K562 (cell line): ENCODE data around the gene CLEC2D. TPM values are rescaled to one million over a fixed set of nuclear protein-coding genes. Genes with fewer than 3 reads are reported as not detected.
A peak's percentile ranks its signal among the peaks of the same experiment; 100 is the strongest.

ENCODE experiments used
- ATAC-seq: fragments of 200-7000 bp; cut with Tn5 transposase; 3 replicates; pipeline ENCODE4 v1.9.1; 2020; ENCODE audit warnings: moderate library complexity
- BruUV-seq: library from RNA; stranded (reverse); fragments of 400-500 nt; replicated peaks from 2 replicates; lab custom pipeline; 2021; lab: Mats Ljungman, UMichigan
- CTCF ChIA-PET: fragments of 300-600 bp; formaldehyde crosslinking; extraction: SDS; loops from one replicate; lab custom pipeline; 2021; ENCODE audit warnings: low intra/inter-chr PET ratio; lab: Yijun Ruan, JAX
- POLR2A ChIA-PET: fragments of 300-600, 350-650 bp; sonication (Branson Sonifier 250); formaldehyde crosslinking; extraction: SDS; loops from one replicate; lab custom pipeline; 2021; ENCODE audit warnings: antibody characterized with exemption, inconsistent platforms; lab: Yijun Ruan, JAX
- DNase-seq, 4 experiments: peaks; one replicate each; pipeline versions ENCODE4 v3.0.0 to v3.0.0-alpha.2; 2011 to 2018; ENCODE audit warnings: low spot score in 3 of 4, mixed read lengths in 3 of 4; ENCODE audit errors: extremely low read depth in 1 of 4
- FAIRE-seq: peaks from 2 replicates; lab custom pipeline; 2011; peaks lifted over from hg19 to GRCh38; lab: Jason Lieb, UNC
- H2AFZ ChIP-seq: 2 replicates; pipeline ENCODE4 v1.6.0; 2011; ENCODE audit warnings: low read depth, low read length, control low read depth, inconsistent platforms
- H3K27ac ChIP-seq: fragments of 200-600 bp; 3 replicates; pipeline ENCODE4 v1.8.0; 2011; ENCODE audit warnings: low read depth, mild to moderate bottlenecking, control low read depth, inconsistent platforms, low read length, moderate library complexity, mixed read lengths; ENCODE audit errors: extremely low read depth
- H3K27me3 ChIP-seq, 2 experiments: fragments of 300-600 bp in 1 of 2; 2 replicates in 1 of 2; 3 replicates in 1 of 2; pipeline versions ENCODE4 v1.6.0 to v1.8.0; 2011; ENCODE audit warnings: inconsistent platforms in 2 of 2, low read length in 2 of 2, mild to moderate bottlenecking in 1 of 2, mixed read lengths in 1 of 2, moderate library complexity in 1 of 2; ENCODE audit not compliant: control insufficient read depth in 2 of 2, insufficient read depth in 2 of 2
- H3K36me3 ChIP-seq: fragments of 300-600 bp; 3 replicates; pipeline ENCODE4 v1.8.0; 2011; ENCODE audit warnings: mild to moderate bottlenecking, low read length, inconsistent platforms; ENCODE audit not compliant: control insufficient read depth, insufficient read depth
- H3K4me1 ChIP-seq, 2 experiments: fragments of 200-600 bp in 1 of 2; replicated peaks in 1 of 2; 2 replicates in 1 of 2; 3 replicates in 1 of 2; pipeline versions ENCODE4 v1.5.1 to v1.8.0; 2011; ENCODE audit warnings: inconsistent platforms in 2 of 2, low read length in 2 of 2, mild to moderate bottlenecking in 1 of 2, mixed read lengths in 1 of 2, moderate library complexity in 1 of 2; ENCODE audit not compliant: control insufficient read depth in 2 of 2, insufficient read depth in 2 of 2
- H3K4me2 ChIP-seq: 2 replicates; pipeline ENCODE4 v1.6.1; 2011; ENCODE audit warnings: low read length, control low read depth, inconsistent platforms, mixed read lengths; ENCODE audit not compliant: insufficient read depth
- H3K4me3 ChIP-seq: fragments of 200-600 bp; sonication (generic), shearing (Covaris generic); 2 replicates; pipeline ENCODE4 v1.5.1; 2016; ENCODE audit warnings: control low read depth, inconsistent platforms
- H3K79me2 ChIP-seq: fragments of 200-600 bp; 3 replicates; pipeline ENCODE4 v1.8.0; 2011; ENCODE audit warnings: low read length, inconsistent platforms; ENCODE audit not compliant: control insufficient read depth, insufficient read depth
- H3K9ac ChIP-seq, 2 experiments: 2 replicates each; pipeline versions ENCODE4 v1.6.0 to v1.6.1; 2011; ENCODE audit warnings: low read depth in 2 of 2, low read length in 2 of 2, control low read depth in 1 of 2, inconsistent platforms in 1 of 2, mild to moderate bottlenecking in 1 of 2, mixed read lengths in 1 of 2; ENCODE audit not compliant: insufficient read depth in 1 of 2
- H3K9me1 ChIP-seq: one replicate; pipeline ENCODE4 v1.6.0; 2011; ENCODE audit warnings: inconsistent platforms, mild to moderate bottlenecking, low read length, moderate library complexity; ENCODE audit not compliant: control insufficient read depth, insufficient read depth
- H3K9me3 ChIP-seq: replicated peaks from 2 replicates; pipeline ENCODE4 v1.5.1; 2011; ENCODE audit warnings: low read depth, low read length, inconsistent platforms; ENCODE audit not compliant: control insufficient read depth, insufficient read depth
- H4K20me1 ChIP-seq: replicated peaks from 2 replicates; pipeline ENCODE4 v1.6.1; 2011; ENCODE audit warnings: low read length, inconsistent platforms, mixed read lengths; ENCODE audit not compliant: control insufficient read depth, insufficient read depth
- in situ Hi-C: fragments of 300-500 bp; cut with MboI; formaldehyde crosslinking; loops from 4 replicates; pipeline ENCODE4 v1.15.0; 2018; ENCODE audit warnings: inconsistent platforms, mixed read lengths
- intact Hi-C: fragments of 100-400 bp; cut with micrococcal nuclease; formaldehyde crosslinking; loops from 2 replicates; pipeline ENCODE4 v1.14.2; 2022
- polyA plus RNA-seq, 8 experiments: library from polyadenylated mRNA; depleted of rRNA in 4 of 8; stranded (reverse) in 5 of 8; unstranded in 3 of 8; fragments of >200 nt; fragmentation: Nextera tagmentation in 2 of 8; fragmentation: Illumina TruSeq in 1 of 8; extraction: Ambion mirVana in 2 of 8; extraction: Trizol in 1 of 8; gene quantifications; 2 replicates each; pipeline versions ENCODE4 v1.2.1 to v1.2.3, GENCODE V29; 2011 to 2014; ENCODE audit warnings: inconsistent platforms in 1 of 8, missing spikeins in 1 of 8
- total RNA-seq, 7 experiments: library from RNA; depleted of rRNA in 6 of 7; stranded (reverse); fragments of >200 nt in 6 of 7; fragmentation: Illumina TruSeq in 2 of 7; extraction: Trizol in 2 of 7; gene quantifications; 2 replicates each; pipeline versions ENCODE4 v1.2.1 to v1.2.3, GENCODE V29; 2011 to 2021; ENCODE audit warnings: low replicate concordance in 1 of 7
- TF ChIP-seq, protein P1 (sequence below): sonication (generic); formaldehyde crosslinking; IDR thresholded peaks from 2 replicates; pipeline ENCODE4 v1.8.0; 2023; ENCODE audit warnings: mild to moderate bottlenecking, missing genetic modification reagents

The CLEC2D gene
- total and polyA plus RNA-seq, 9 of the 15 experiments (the other 6 are each of a cell fraction or from before 2014, with no cell fraction given) = 1.4 to 5.0 (median 2.2) TPM

GRCh38 chr12:9707356-9707755 is 37.8 kb downstream of the CLEC2D start:
- Histone ChIP-seq H3K9ac (no peak overlapping the region), H3K4me3 (no peak overlapping the region), H3K9me1 (no peaks in the 10 kb centered on the region), H2AFZ (peak overlapping the region; percentile 74), H4K20me1 (no peaks in the 10 kb centered on the region), H3K27me3 (no peaks in the 10 kb centered on the region), H3K4me1 (no peaks in the 10 kb centered on the region; a peak in 1 of 5 replicates), H3K27ac (no peak overlapping the region), H3K79me2 (no peaks in the 10 kb centered on the region), H3K36me3 (no peaks in the 10 kb centered on the region), H3K4me2 (no peak overlapping the region), H3K9me3 (no peaks in the 10 kb centered on the region)
- DNase-seq (no peak), FAIRE-seq (no peak), ATAC-seq (no peak)
- intact Hi-C loops (loop anchor here (10.0 kb wide), 1 partner anchor 333 kb away; no protein-coding TSS in a partner anchor), in situ Hi-C loops (loop anchor here (25.0 kb wide), 1 partner anchor 245 kb away; no protein-coding TSS in a partner anchor)
- TF ChIP-seq, protein P1, sequence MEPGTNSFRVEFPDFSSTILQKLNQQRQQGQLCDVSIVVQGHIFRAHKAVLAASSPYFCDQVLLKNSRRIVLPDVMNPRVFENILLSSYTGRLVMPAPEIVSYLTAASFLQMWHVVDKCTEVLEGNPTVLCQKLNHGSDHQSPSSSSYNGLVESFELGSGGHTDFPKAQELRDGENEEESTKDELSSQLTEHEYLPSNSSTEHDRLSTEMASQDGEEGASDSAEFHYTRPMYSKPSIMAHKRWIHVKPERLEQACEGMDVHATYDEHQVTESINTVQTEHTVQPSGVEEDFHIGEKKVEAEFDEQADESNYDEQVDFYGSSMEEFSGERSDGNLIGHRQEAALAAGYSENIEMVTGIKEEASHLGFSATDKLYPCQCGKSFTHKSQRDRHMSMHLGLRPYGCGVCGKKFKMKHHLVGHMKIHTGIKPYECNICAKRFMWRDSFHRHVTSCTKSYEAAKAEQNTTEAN (CRISPR knock-in tag) = no peak
- ChIA-PET POLR2A (interaction anchor here (1.2 kb wide), 1 partner anchor 258 kb away, joined by 3 read pairs; no protein-coding TSS in a partner anchor), CTCF (interaction anchor here (0.8 kb wide), 1 partner anchor 73 kb away, joined by 4 read pairs; no protein-coding TSS in a partner anchor)
- BruUV-seq = no TSS peak
